Measurements from ENCODE around the gene NUDT22. TPM values are rescaled to one million over a fixed set of nuclear protein-coding genes. Genes with fewer than 3 reads are reported as not detected.

The NUDT22 gene
- total and polyA plus RNA-seq, 10 donors = 61.8 to 109 (median 78.7) TPM

GRCh38 chr11:64186492-64187165 lies 39.4 kb upstream of the NUDT22 start:
- Histone ChIP-seq H3K36me3 (peaks cover 0 to 31% (median 0%) of the 10 kb centered on the region in 6 donors), H3K27ac (no peak overlapping the region), H3K4me1 (peaks cover 28 to 44% (median 36%) of the 10 kb centered on the region in 6 donors), H3K4me3 (no peak overlapping the region), H3K9me3 (no peaks in the 10 kb centered on the region), H3K27me3 (replicated peaks in 1 of 7) (no peaks in the 10 kb centered on the region)
- intact Hi-C loops (cut with DNase I; ENCODE audit: low total_unique reads) = no loop called here
- no peak for DNase-seq
- TF ChIP-seq, protein P1, sequence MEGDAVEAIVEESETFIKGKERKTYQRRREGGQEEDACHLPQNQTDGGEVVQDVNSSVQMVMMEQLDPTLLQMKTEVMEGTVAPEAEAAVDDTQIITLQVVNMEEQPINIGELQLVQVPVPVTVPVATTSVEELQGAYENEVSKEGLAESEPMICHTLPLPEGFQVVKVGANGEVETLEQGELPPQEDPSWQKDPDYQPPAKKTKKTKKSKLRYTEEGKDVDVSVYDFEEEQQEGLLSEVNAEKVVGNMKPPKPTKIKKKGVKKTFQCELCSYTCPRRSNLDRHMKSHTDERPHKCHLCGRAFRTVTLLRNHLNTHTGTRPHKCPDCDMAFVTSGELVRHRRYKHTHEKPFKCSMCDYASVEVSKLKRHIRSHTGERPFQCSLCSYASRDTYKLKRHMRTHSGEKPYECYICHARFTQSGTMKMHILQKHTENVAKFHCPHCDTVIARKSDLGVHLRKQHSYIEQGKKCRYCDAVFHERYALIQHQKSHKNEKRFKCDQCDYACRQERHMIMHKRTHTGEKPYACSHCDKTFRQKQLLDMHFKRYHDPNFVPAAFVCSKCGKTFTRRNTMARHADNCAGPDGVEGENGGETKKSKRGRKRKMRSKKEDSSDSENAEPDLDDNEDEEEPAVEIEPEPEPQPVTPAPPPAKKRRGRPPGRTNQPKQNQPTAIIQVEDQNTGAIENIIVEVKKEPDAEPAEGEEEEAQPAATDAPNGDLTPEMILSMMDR (IDR thresholded peaks at IDR 0.05 in 8 of 11, conservative IDR thresholded peaks at IDR 0.05 in 3 of 11) = no peak
- TF ChIP-seq POLR2A (IDR thresholded peaks at IDR 0.05) = no peak
- no peak for TF ChIP-seq POLR2AphosphoS5 (IDR thresholded peaks at IDR 0.05)
- 1% methylated on average over 23 to 48 of the region's 48 CpGs for WGBS, 5 donors

- 76 to 89% (median 85%) methylated on average over 5 of the region's 5 CpGs for WGBS, 5 donors
- Histone ChIP-seq H3K9me3 (no peaks in the 10 kb centered on the region), H3K4me3 (no peak overlapping the region), H3K4me1 (peaks cover 0 to 25% (median 3%) of the 10 kb centered on the region in 6 donors), H3K27me3 (replicated peaks in 1 of 7) (no peaks in the 10 kb centered on the region), H3K27ac (no peak overlapping the region), H3K36me3 (peaks cover 6 to 88% (median 48%) of the 10 kb centered on the region in 6 donors)
- TF ChIP-seq POLR2A (IDR thresholded peaks at IDR 0.05) (no peak), POLR2AphosphoS5 (IDR thresholded peaks at IDR 0.05) (no peak)
- TF ChIP-seq, protein P1 (IDR thresholded peaks at IDR 0.05 in 8 of 11, conservative IDR thresholded peaks at IDR 0.05 in 3 of 11) = no peak
- no peak for DNase-seq
- intact Hi-C loops (cut with DNase I; ENCODE audit: low total_unique reads) = no loop called here
Observed at GRCh38 chr11:64192434-64192833, 33.6 kb upstream of the NUDT22 start.

GRCh38 chr11:64196626-64197025 lies 29.4 kb upstream of the NUDT22 start:
- 79 to 85% (median 80%) methylated on average over 9 of the region's 9 CpGs for WGBS, 5 donors
- Histone ChIP-seq H3K27me3 (replicated peaks in 1 of 7) (no peaks in the 10 kb centered on the region), H3K36me3 (peaks cover 6 to 99% (median 89%) of the 10 kb centered on the region in 6 donors), H3K4me3 (no peak overlapping the region), H3K27ac (no peak overlapping the region), H3K4me1 (no peaks in the 10 kb centered on the region), H3K9me3 (no peaks in the 10 kb centered on the region)
- intact Hi-C loops (cut with DNase I; ENCODE audit: low total_unique reads) = no loop called here
- TF ChIP-seq, protein P1 (IDR thresholded peaks at IDR 0.05 in 8 of 11, conservative IDR thresholded peaks at IDR 0.05 in 3 of 11) = no peak
- TF ChIP-seq POLR2A (IDR thresholded peaks at IDR 0.05) = no peak
- DNase-seq = no peak

GRCh38 chr11:64198511-64198910 lies 27.6 kb upstream of the NUDT22 start:
- Histone ChIP-seq H3K9me3 (no peaks in the 10 kb centered on the region), H3K27me3 (replicated peaks in 1 of 7) (no peaks in the 10 kb centered on the region), H3K4me3 (no peak overlapping the region), H3K27ac (peak overlapping the region in 2 of 8 donors; percentile 11 to 15), H3K36me3 (peaks cover 6 to 100% (median 98%) of the 10 kb centered on the region in 6 donors), H3K4me1 (no peaks in the 10 kb centered on the region)
- TF ChIP-seq POLR2AphosphoS5 (IDR thresholded peaks at IDR 0.05) (no peak), POLR2A (IDR thresholded peaks at IDR 0.05) (no peak)
- TF ChIP-seq, protein P1 (IDR thresholded peaks at IDR 0.05 in 8 of 11, conservative IDR thresholded peaks at IDR 0.05 in 3 of 11) = no peak
- WGBS, 5 donors = 87 to 91% (median 90%) methylated on average over 2 of the region's 2 CpGs
- intact Hi-C loops (cut with DNase I; ENCODE audit: low total_unique reads) = no loop called here
- DNase-seq = no peak

All from spleen (tissue), 11 donors.